IMR-90 (cell line): ENCODE data around the gene RGS12. TPM values are rescaled to one million over a fixed set of nuclear protein-coding genes. Genes with fewer than 3 reads are reported as not detected.

Source experiments
- ATAC-seq: fragments of 200-7000 bp; cut with Tn5 transposase; 2 replicates; pipeline ENCODE4 v1.9.1; 2020; ENCODE audit warnings: low read depth, mild to moderate bottlenecking, moderate library complexity
- BruUV-seq: library from RNA; stranded (reverse); fragments of 400-500 nt; replicated peaks from 2 replicates; lab custom pipeline; 2021; lab: Mats Ljungman, UMichigan
- CTCF ChIA-PET: fragments of 300-600 bp; formaldehyde crosslinking; extraction: SDS; loops from one replicate; lab custom pipeline; 2021; ENCODE audit warnings: antibody characterized with exemption; lab: Yijun Ruan, JAX
- POLR2A ChIA-PET: fragments of 300-600 bp; sonication (Branson Sonifier 250); formaldehyde crosslinking; loops from one replicate; lab custom pipeline; 2022; ENCODE audit warnings: antibody characterized with exemption; ENCODE audit not compliant: unreplicated experiment; lab: Charles Lee
- DNase-seq: peaks from one replicate; pipeline ENCODE4 v3.0.0; 2013
- H2AFZ ChIP-seq: replicated peaks from 2 replicates; pipeline ENCODE3; 2013; ENCODE audit warnings: low read length, mild to moderate bottlenecking; ENCODE audit not compliant: poor library complexity
- H2AK5ac ChIP-seq: 2 replicates; pipeline ENCODE4 v1.6.1; 2013; ENCODE audit warnings: low read depth, low read length, inconsistent platforms
- H2AK9ac ChIP-seq: replicated peaks from 2 replicates; pipeline ENCODE3; 2013; ENCODE audit warnings: mild to moderate bottlenecking, low read depth, low read length, moderate library complexity; ENCODE audit not compliant: poor library complexity
- H2BK120ac ChIP-seq: 2 replicates; pipeline ENCODE4 v1.6.1; 2013; ENCODE audit warnings: low read depth, low read length, inconsistent platforms
- H2BK15ac ChIP-seq: 3 replicates; pipeline ENCODE4 v1.6.1; 2013; ENCODE audit warnings: low read depth, low read length, inconsistent platforms
- H2BK20ac ChIP-seq: 2 replicates; pipeline ENCODE4 v1.6.1; 2013; ENCODE audit warnings: low read depth, mild to moderate bottlenecking, inconsistent platforms, low read length, moderate library complexity
- H2BK5ac ChIP-seq: 2 replicates; pipeline ENCODE4 v1.6.1; 2013; ENCODE audit warnings: mild to moderate bottlenecking, low read depth, low read length, inconsistent platforms; ENCODE audit not compliant: poor library complexity, severe bottlenecking
- H3K14ac ChIP-seq: replicated peaks from 2 replicates; pipeline ENCODE4 v1.6.1; 2013; ENCODE audit warnings: low read depth, low read length, inconsistent platforms
- H3K18ac ChIP-seq: 2 replicates; pipeline ENCODE4 v1.6.1; 2013; ENCODE audit warnings: low read depth, low read length, control low read depth
- H3K23ac ChIP-seq: 2 replicates; pipeline ENCODE4 v1.6.1; 2013; ENCODE audit warnings: low read depth, low read length, inconsistent platforms
- H3K27ac ChIP-seq: 2 replicates; pipeline ENCODE4 v1.5.1; 2013; ENCODE audit warnings: mild to moderate bottlenecking, control low read depth, low read length; ENCODE audit not compliant: insufficient read depth
- H3K27me3 ChIP-seq: 2 replicates; pipeline ENCODE4 v1.6.1; 2013; ENCODE audit warnings: low read length; ENCODE audit not compliant: control insufficient read depth, insufficient read depth
- H3K36me3 ChIP-seq: 2 replicates; pipeline ENCODE4 v1.6.1; 2013; ENCODE audit warnings: low read length, mixed read lengths; ENCODE audit not compliant: control insufficient read depth, insufficient read depth
- H3K4ac ChIP-seq: 2 replicates; pipeline ENCODE4 v1.6.1; 2013; ENCODE audit warnings: low read depth, low read length, inconsistent platforms
- H3K4me1 ChIP-seq: 2 replicates; pipeline ENCODE4 v1.6.1; 2013; ENCODE audit warnings: low read length, mixed read lengths; ENCODE audit not compliant: control insufficient read depth, insufficient read depth
- H3K4me2 ChIP-seq: 2 replicates; pipeline ENCODE4 v1.6.1; 2013; ENCODE audit warnings: low read depth, mild to moderate bottlenecking, control low read depth, low read length, moderate library complexity
- H3K4me3 ChIP-seq: 2 replicates; pipeline ENCODE4 v1.5.1; 2013; ENCODE audit warnings: low read depth, mild to moderate bottlenecking, control low read depth, low read length, moderate library complexity; ENCODE audit not compliant: insufficient read depth
- H3K56ac ChIP-seq: 2 replicates; pipeline ENCODE4 v1.6.1; 2013; ENCODE audit warnings: low read length, inconsistent platforms; ENCODE audit not compliant: insufficient read depth; ENCODE audit errors: extremely low read depth
- H3K79me1 ChIP-seq, 2 experiments: 2 replicates each; pipeline ENCODE4 v1.6.1; 2013; ENCODE audit warnings: low read length in 2 of 2, inconsistent platforms in 1 of 2, low read depth in 1 of 2
- H3K9ac ChIP-seq: 2 replicates; pipeline ENCODE4 v1.6.1; 2013; ENCODE audit warnings: low read depth, low read length, control low read depth
- H3K9me1 ChIP-seq: 2 replicates; pipeline ENCODE4 v1.6.1; 2013; ENCODE audit warnings: low read length, inconsistent platforms; ENCODE audit not compliant: insufficient read depth
- H3K9me3 ChIP-seq: 2 replicates; pipeline ENCODE4 v1.6.1; 2013; ENCODE audit warnings: low read length; ENCODE audit not compliant: control insufficient read depth, insufficient read depth
- H4K20me1 ChIP-seq: 2 replicates; pipeline ENCODE4 v1.6.1; 2013; ENCODE audit warnings: low read length, inconsistent platforms; ENCODE audit not compliant: insufficient read depth
- H4K5ac ChIP-seq: 2 replicates; pipeline ENCODE4 v1.6.1; 2013; ENCODE audit warnings: mild to moderate bottlenecking, low read depth, low read length, control low read depth
- H4K8ac ChIP-seq, 2 experiments: 2 replicates each; pipeline ENCODE4 v1.6.1; 2013; ENCODE audit warnings: low read depth in 2 of 2, low read length in 2 of 2, control low read depth in 1 of 2, inconsistent platforms in 1 of 2
- H4K91ac ChIP-seq: 2 replicates; pipeline ENCODE4 v1.6.1; 2013; ENCODE audit warnings: low read depth, low read length, inconsistent platforms; ENCODE audit not compliant: insufficient read depth
- BHLHE40 ChIP-seq: fragments of 150-350 bp; IDR thresholded peaks from 2 replicates; pipeline ENCODE4 v1.6.1; 2016; ENCODE audit warnings: mild to moderate bottlenecking, low read depth, low read length
- CHD1 ChIP-seq: IDR thresholded peaks from 2 replicates; pipeline ENCODE4 v1.6.1; 2012; ENCODE audit warnings: low read depth, low read length, improper control_type of control experiment
- MAZ ChIP-seq: IDR thresholded peaks from 2 replicates; pipeline ENCODE4 v1.6.1; 2012; ENCODE audit warnings: low read depth, mild to moderate bottlenecking, low read length, improper control_type of control experiment, moderate library complexity, borderline replicate concordance
- NFE2L2 ChIP-seq: fragments of 150-350 bp; IDR thresholded peaks from 2 replicates; pipeline ENCODE4 v1.6.1; 2016; ENCODE audit warnings: low read depth, mild to moderate bottlenecking, low read length
- POLR2A ChIP-seq: IDR thresholded peaks from 2 replicates; pipeline ENCODE4 v1.6.1; 2012; ENCODE audit warnings: mild to moderate bottlenecking, low read depth, low read length
- RAD21 ChIP-seq: IDR thresholded peaks from 2 replicates; pipeline ENCODE4 v1.6.1; 2012; ENCODE audit warnings: low read length, improper control_type of control experiment
- SMC3 ChIP-seq: fragments of 150-350 bp; IDR thresholded peaks from 2 replicates; pipeline ENCODE4 v1.6.1; 2016; ENCODE audit warnings: low read depth, mild to moderate bottlenecking, antibody characterized with exemption, low read length, moderate library complexity
- WGBS, 2 experiments: methylation state at CpG; one replicate each; pipeline versions ENCODE4 v1.1.5 to v1.1.7; 2013; ENCODE audit warnings: missing lambda C conversion rate in 2 of 2; ENCODE audit not compliant: insufficient read length in 1 of 2; ENCODE audit errors: extremely low coverage in 2 of 2; 5-methylcytosine and 5-hydroxymethylcytosine counted together
- dilution Hi-C: fragments of 300-500 bp; cut with HindIII; formaldehyde crosslinking; loops from one replicate; pipeline ENCODE4 v1.14.3; 2018; ENCODE audit warnings: low sequenced_read_pairs; ENCODE audit not compliant: unreplicated experiment
- in situ Hi-C: fragments of 300-500 bp; cut with MboI; formaldehyde crosslinking; loops from 3 replicates; pipeline ENCODE4 v1.14.3; 2019; ENCODE audit warnings: low sequenced_read_pairs, inconsistent platforms, mixed read lengths
- intact Hi-C: fragments of 100-400 bp; cut with micrococcal nuclease; formaldehyde crosslinking; loops from 2 replicates; pipeline ENCODE4 v1.10.0; 2022
- polyA plus RNA-seq, 3 experiments: library from polyadenylated mRNA; depleted of rRNA; stranded (reverse); fragments of >200 nt; gene quantifications; 2 replicates each; pipeline ENCODE4 v1.2.3, GENCODE V29; 2012; ENCODE audit warnings: low replicate concordance in 1 of 3
- total RNA-seq: library from RNA; depleted of rRNA; stranded (reverse); fragments of >200 nt; gene quantifications from 2 replicates; pipeline ENCODE4 v1.2.3, GENCODE V29; 2012
- TF ChIP-seq, protein P1 (sequence below): fragments of 150-350 bp; IDR thresholded peaks from 2 replicates; pipeline ENCODE4 v1.6.1; 2016; ENCODE audit warnings: low read depth, mild to moderate bottlenecking, low read length, moderate library complexity, borderline replicate concordance

RGS12 gene
- total and polyA plus RNA-seq, 2 of the 4 experiments (the other 2 are of a cell fraction): 11.8 to 12.0 TPM

DNA sequence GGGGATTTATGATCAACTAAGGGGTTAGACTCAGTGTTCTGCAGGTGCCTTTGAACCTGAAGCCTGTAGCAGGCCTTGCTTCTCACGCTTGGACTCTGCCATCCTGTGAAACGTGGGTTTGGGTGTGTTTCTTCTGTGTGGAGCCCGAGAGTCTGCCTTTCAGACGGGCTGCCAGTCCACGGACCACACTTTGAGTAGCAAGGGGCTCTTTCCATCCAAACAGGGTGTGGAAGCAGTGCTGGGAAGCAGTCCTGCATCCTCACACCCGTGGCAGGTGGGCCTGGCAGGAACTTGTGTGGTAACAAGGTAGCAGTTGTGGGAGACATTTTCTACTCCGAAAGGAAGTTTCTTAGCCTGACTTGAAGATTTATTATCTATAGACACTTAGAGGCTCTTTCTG lies 22.7 kb downstream of the RGS12 start:
- H3K14ac ChIP-seq: no peak overlapping the region
- H4K91ac ChIP-seq: no peak overlapping the region
- no peak overlapping the region for H2BK120ac ChIP-seq
- no peak overlapping the region for H2AFZ ChIP-seq
- no peaks in the 10 kb centered on the region for H3K9me3 ChIP-seq
- intact Hi-C loops (no loop called here), dilution Hi-C loops (no loop called here), in situ Hi-C loops (no loop called here)
- no peak overlapping the region for H4K5ac ChIP-seq
- H2AK5ac ChIP-seq: no peak overlapping the region
- no peak overlapping the region for H2BK20ac ChIP-seq
- no peaks in the 10 kb centered on the region for H3K4me1 ChIP-seq
- no peaks in the 10 kb centered on the region for H3K27me3 ChIP-seq
- no peak overlapping the region for H2AK9ac ChIP-seq
- no peak overlapping the region for H4K8ac ChIP-seq
- no peak overlapping the region for H3K9ac ChIP-seq
- H3K36me3 ChIP-seq: peaks cover 22% of the 10 kb centered on the region
- no peak overlapping the region for H2BK15ac ChIP-seq
- no peak overlapping the region for H3K18ac ChIP-seq
- no peak overlapping the region for H3K23ac ChIP-seq
- no peak overlapping the region for H3K4me2 ChIP-seq
- ATAC-seq (no peak), DNase-seq (no peak)
- BruUV-seq: no TSS peak
- no peak overlapping the region for H3K4ac ChIP-seq
- H2BK5ac ChIP-seq: no peak overlapping the region
- ChIA-PET POLR2A (no interaction called here), CTCF (no interaction called here)
- H3K9me1 ChIP-seq: peaks cover 30% of the 10 kb centered on the region
- H3K4me3 ChIP-seq: no peak overlapping the region
- no peak overlapping the region for H3K27ac ChIP-seq
- TF ChIP-seq POLR2A: no peak
- TF ChIP-seq NFE2L2: no peak
- TF ChIP-seq MAZ: no peak
- TF ChIP-seq RAD21: no peak
- TF ChIP-seq SMC3: no peak
- no peak for TF ChIP-seq CHD1
- no peak for TF ChIP-seq BHLHE40
- TF ChIP-seq, protein P1, sequence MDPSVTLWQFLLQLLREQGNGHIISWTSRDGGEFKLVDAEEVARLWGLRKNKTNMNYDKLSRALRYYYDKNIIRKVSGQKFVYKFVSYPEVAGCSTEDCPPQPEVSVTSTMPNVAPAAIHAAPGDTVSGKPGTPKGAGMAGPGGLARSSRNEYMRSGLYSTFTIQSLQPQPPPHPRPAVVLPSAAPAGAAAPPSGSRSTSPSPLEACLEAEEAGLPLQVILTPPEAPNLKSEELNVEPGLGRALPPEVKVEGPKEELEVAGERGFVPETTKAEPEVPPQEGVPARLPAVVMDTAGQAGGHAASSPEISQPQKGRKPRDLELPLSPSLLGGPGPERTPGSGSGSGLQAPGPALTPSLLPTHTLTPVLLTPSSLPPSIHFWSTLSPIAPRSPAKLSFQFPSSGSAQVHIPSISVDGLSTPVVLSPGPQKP: no peak
- WGBS, 2 experiments: 92% methylated on average over 2 of the region's 7 CpGs; no CpG with 5 or more reads in 1 of the 2 experiments
- no peak overlapping the region for H3K56ac ChIP-seq
- peaks cover 32 to 88% of the 10 kb centered on the region in 2 experiments for H3K79me1 ChIP-seq
- peaks cover 35% of the 10 kb centered on the region for H4K20me1 ChIP-seq
